Esophagus muscularis mucosa (tissue), 4 donors: ENCODE results near the gene HELZ.

ENCODE experiments used
- CTCF ChIP-seq, 3 experiments: fragments of 200-600 bp in 2 of 3; fragments of 450-650 bp in 1 of 3; sonication (generic) in 2 of 3; IDR thresholded peaks; one replicate each; pipeline ENCODE4 v1.5.1; 2017 to 2019; ENCODE audit warnings: antibody characterized with exemption in 3 of 3, mild to moderate bottlenecking in 2 of 3, moderate library complexity in 1 of 3
- EP300 ChIP-seq: sonication (generic); formaldehyde crosslinking; IDR thresholded peaks from one replicate; pipeline ENCODE4 v1.6.1; 2017; ENCODE audit warnings: antibody characterized with exemption
- POLR2A ChIP-seq: fragments of 450-650 bp; IDR thresholded peaks from one replicate; pipeline ENCODE4 v1.6.1; 2017; ENCODE audit warnings: antibody characterized with exemption, moderate library complexity, mild to moderate bottlenecking, low read depth
- POLR2AphosphoS5 ChIP-seq, 2 donors: sonication (generic); formaldehyde crosslinking; IDR thresholded peaks; one replicate each; pipeline ENCODE4 v1.6.1; 2017; ENCODE audit warnings: antibody characterized with exemption in 2 of 2

- no peak for TF ChIP-seq EP300
- no peak for TF ChIP-seq CTCF (IDR thresholded peaks at IDR 0.05)
- no peak for TF ChIP-seq POLR2A
- no peak for TF ChIP-seq POLR2AphosphoS5 (IDR thresholded peaks at IDR 0.05)
Measured at GRCh38 chr17:67119102-67119501, 125.9 kb downstream of the HELZ start.
